Cardiac ventricle fibroblast (primary cell): ENCODE data around the gene PXMP2. TPM values are rescaled to one million over a fixed set of nuclear protein-coding genes. Genes with fewer than 3 reads are reported as not detected.

Experiments used
- total RNA-seq: library from RNA; depleted of rRNA; stranded (reverse); fragments of >200 nt; gene quantifications from 2 replicates; pipeline ENCODE4 v1.2.3, GENCODE V29; 2015

Gene PXMP2
- total RNA-seq, result 17.2 and 24.9 TPM in 2 replicates

DNA sequence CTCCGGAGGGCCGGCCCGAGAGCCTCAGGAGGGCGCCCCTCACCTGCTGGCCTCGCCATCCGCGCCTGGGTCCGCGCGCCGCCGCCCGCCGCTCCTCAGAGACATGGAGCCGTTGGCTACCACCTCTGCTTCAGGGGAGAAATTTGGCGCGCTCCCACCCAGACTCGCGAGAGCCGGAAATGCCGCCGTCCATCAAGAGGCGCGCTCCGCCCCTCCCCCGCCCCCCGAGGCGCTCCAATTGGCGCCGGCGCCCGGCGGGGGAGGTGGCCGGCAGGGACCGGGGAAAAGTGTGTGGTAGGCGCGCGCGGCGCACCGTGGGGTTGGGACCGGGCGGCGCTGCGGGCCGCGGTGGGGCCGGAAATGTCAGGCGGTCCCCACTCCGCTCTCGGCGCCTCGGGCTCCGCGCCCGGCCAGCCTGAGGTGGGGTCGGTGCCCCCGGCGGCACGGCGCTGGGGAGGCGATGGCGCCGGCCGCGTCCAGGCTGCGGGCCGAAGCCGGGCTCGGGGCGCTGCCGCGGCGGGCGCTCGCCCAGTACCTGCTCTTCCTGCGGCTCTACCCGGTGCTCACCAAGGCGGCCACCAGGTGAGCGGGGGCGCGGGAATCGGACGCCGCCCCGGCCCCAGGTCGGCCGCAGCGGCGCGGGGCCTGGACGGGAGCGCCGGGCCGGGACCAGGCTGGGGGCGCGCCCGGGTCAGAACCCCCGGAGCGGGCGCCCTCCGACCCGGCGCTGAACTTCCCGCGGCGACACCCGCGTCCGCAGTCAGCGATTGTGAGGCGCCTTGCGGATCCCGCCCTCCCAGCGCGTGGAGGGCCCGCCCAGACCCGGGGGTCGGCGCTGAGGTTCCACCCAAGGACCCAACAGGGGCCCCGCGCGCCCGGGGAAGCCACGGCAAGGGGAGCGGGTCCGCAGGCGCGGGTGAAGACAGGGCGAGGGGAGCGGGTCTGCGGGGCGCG, at the start of gene PXMP2, which contains the start of gene POLE:
PXMP2 (plus strand) TSS at position 377 of the 954 bp plus-strand sequence; CDS start at position 461, 84 bp downstream.
POLE (minus strand) TSS at position 132 of the 954 bp plus-strand sequence; CDS start at position 105, 27 bp downstream.

DNA sequence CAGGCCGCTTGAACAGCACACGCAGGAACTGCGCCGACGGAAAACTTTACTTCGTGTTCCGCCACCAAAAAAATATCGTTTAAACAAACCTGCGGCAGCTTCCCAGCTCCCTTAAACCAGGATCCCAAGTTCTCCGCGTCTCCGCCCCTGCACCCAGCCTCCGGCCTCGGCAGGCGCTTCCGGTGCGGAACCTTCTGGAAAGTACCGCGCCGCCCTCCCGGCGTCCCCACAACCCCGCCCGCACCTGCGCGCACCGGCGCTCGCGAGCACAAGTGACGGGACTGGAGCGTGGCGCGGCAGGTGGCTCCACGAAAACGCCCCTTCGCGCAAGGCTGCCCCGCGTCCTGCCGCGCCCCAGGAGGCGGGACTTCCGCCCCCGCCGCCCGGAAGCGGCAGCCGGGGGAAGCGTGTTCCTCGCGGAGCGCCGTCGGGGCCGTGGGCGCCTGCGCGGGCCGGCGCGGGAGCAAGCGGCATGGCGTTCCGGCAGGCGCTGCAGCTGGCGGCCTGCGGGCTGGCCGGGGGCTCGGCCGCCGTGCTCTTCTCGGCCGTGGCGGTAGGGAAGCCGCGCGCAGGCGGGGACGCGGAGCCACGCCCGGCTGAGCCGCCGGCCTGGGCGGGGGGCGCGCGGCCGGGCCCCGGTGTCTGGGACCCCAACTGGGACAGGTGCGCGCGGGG, 23.2 kb downstream of the PXMP2 start, which contains the start of gene PGAM5:
PGAM5 (plus strand) TSS at position 438 of the 675 bp plus-strand sequence; CDS start at position 473, 35 bp downstream.

Other genes starting within 250 kb of the PXMP2 start
- gene FBRSL1, start 197.4 kb upstream of the PXMP2 start, total RNA-seq, result 7.7 and 11.2 TPM in 2 replicates
- not detected in 2 replicates for gene LRCOL1, start 77.0 kb upstream of the PXMP2 start, total RNA-seq
- not detected in 2 replicates for gene P2RX2, start 68.8 kb upstream of the PXMP2 start, total RNA-seq
- 6.7 and 12.4 TPM in 2 replicates for gene POLE, start 245 bp upstream of the PXMP2 start, total RNA-seq
- 14.8 and 17.5 TPM in 2 replicates for gene PGAM5, start 23.3 kb downstream of the PXMP2 start, total RNA-seq
- 26.6 and 31.8 TPM in 2 replicates for gene ANKLE2, start 74.2 kb downstream of the PXMP2 start, total RNA-seq
- gene GOLGA3, start 141.3 kb downstream of the PXMP2 start, total RNA-seq, result 74.8 and 82.4 TPM in 2 replicates
- gene CHFR, start 200.0 kb downstream of the PXMP2 start, total RNA-seq, result 19.7 and 22.3 TPM in 2 replicates